ENCODE results near the gene YJU2. TPM values are rescaled to one million over a fixed set of nuclear protein-coding genes. Genes with fewer than 3 reads are reported as not detected.

Gene YJU2
- total and polyA plus RNA-seq, 2 experiments from 2014 or later = 24.7 to 27.5 TPM

DNA sequence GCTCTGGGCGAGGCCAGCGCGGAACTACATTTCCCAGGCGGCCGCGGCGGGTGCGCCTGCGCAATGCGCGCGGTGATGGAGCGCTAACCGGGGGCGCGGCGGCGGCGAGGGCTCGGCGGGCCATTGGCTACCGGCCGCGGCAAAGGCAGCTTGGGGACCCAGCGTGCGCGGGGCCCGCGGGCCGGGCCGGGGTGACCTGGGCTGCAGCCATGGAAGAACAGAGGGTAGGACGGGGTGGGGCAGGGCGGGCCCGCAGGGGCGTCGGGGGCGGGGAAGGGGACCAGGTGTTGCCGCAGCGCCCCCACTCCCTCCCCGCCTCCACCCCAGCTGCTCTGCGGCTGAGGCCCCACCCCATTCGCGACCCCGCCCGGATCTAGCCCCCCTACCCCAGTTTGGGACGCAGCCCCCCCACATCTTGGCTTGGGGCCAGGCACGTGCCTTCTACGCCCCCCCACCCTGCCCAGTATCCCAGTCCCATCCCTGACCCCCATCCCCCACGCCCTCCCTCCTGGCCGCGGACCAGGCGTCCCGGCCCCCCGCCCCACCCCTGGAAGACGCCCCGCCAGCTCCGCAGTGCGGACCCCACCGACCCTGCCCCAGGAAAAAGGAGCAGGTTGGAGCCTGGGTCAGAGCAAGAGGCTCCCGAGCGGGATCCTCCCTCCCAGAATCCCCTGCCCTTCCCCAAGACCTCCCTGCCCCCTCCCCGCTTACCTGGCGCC lies 57.8 kb downstream of the YJU2 start, which contains the start of gene FSD1:
TSS of gene FSD1 (plus strand) at position 61 of the 719 bp plus-strand sequence. CDS start at position 210, 149 bp downstream.
- Histone ChIP-seq H3K36me3 (no peaks in the 10 kb centered on the region), H3K27ac (no peak within 1 kb of the TSS), H3K4me1 (ENCODE audit: low read depth) (peaks cover 6% of the 10 kb centered on the region), H3K27me3 (no peaks in the 10 kb centered on the region), H3K9me3 (ENCODE audit: low read depth) (no peaks in the 10 kb centered on the region), H3K4me3 (peak within 1 kb of the TSS; percentile 57)
- TF ChIP-seq, protein P1, sequence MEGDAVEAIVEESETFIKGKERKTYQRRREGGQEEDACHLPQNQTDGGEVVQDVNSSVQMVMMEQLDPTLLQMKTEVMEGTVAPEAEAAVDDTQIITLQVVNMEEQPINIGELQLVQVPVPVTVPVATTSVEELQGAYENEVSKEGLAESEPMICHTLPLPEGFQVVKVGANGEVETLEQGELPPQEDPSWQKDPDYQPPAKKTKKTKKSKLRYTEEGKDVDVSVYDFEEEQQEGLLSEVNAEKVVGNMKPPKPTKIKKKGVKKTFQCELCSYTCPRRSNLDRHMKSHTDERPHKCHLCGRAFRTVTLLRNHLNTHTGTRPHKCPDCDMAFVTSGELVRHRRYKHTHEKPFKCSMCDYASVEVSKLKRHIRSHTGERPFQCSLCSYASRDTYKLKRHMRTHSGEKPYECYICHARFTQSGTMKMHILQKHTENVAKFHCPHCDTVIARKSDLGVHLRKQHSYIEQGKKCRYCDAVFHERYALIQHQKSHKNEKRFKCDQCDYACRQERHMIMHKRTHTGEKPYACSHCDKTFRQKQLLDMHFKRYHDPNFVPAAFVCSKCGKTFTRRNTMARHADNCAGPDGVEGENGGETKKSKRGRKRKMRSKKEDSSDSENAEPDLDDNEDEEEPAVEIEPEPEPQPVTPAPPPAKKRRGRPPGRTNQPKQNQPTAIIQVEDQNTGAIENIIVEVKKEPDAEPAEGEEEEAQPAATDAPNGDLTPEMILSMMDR (IDR thresholded peaks at IDR 0.05; ENCODE audit: low read depth, low read length) = no peak
- DNase-seq (ENCODE audit: low read depth in 1 of 2, low spot score in 1 of 2) = peak; percentile 71 to 79

DNA sequence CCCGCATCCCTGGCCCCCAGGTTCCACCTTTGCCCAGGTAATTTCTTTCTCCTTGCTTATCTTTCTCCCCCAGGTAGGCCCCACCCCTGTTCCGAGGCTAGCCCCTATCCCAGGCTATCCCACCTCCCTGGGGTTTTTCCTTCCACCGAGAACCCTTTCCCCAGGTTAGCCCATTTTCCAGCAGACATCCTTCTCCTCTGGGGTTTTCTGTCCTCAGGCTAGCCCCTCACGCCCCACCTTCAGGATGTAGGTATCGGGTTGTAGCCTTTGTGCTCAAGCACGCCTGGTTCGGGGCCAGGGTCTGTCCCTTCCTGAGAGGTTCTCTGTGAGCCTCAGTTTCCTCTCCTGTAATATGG lies 58.4 kb downstream of the YJU2 start:
- H3K27ac ChIP-seq = no peak overlapping the region
- no peak overlapping the region for H3K4me3 ChIP-seq
- no peaks in the 10 kb centered on the region for H3K36me3 ChIP-seq
- no peaks in the 10 kb centered on the region for H3K9me3 ChIP-seq (ENCODE audit: low read depth)
- no peaks in the 10 kb centered on the region for H3K27me3 ChIP-seq
- H3K4me1 ChIP-seq (ENCODE audit: low read depth) = peaks cover 6% of the 10 kb centered on the region
- TF ChIP-seq, protein P1 (IDR thresholded peaks at IDR 0.05; ENCODE audit: low read depth, low read length) = no peak
- DNase-seq (ENCODE audit: low read depth in 1 of 2, low spot score in 1 of 2) = no peak

DNA sequence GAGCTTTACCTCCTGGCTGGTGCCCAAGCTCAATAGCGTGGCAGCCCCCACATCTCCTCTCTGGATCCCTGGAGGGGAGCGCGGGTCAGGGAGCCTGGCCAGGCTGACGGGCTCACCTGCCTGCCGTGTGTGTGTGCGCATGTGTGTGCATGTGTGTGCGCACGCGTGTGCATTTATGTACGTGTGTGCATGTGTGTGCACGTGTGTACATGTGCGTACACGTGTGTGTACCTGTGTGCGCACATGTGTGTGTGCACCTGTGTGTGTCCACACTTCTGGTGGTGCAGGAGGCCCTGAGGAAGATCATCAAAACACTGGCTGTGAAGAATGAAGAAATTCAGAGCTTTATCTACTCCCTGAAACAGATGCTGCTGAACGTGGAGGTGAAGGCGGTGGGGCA lies 58.8 kb downstream of the YJU2 start:
- H3K4me1 ChIP-seq (ENCODE audit: low read depth) = peaks cover 6% of the 10 kb centered on the region
- no peaks in the 10 kb centered on the region for H3K27me3 ChIP-seq
- H3K27ac ChIP-seq = no peak overlapping the region
- H3K36me3 ChIP-seq = no peaks in the 10 kb centered on the region
- no peak for DNase-seq (ENCODE audit: low read depth in 1 of 2, low spot score in 1 of 2)
- TF ChIP-seq, protein P1 (IDR thresholded peaks at IDR 0.05; ENCODE audit: low read depth, low read length) = no peak
- no peaks in the 10 kb centered on the region for H3K9me3 ChIP-seq (ENCODE audit: low read depth)
- H3K4me3 ChIP-seq = no peak overlapping the region

DNA sequence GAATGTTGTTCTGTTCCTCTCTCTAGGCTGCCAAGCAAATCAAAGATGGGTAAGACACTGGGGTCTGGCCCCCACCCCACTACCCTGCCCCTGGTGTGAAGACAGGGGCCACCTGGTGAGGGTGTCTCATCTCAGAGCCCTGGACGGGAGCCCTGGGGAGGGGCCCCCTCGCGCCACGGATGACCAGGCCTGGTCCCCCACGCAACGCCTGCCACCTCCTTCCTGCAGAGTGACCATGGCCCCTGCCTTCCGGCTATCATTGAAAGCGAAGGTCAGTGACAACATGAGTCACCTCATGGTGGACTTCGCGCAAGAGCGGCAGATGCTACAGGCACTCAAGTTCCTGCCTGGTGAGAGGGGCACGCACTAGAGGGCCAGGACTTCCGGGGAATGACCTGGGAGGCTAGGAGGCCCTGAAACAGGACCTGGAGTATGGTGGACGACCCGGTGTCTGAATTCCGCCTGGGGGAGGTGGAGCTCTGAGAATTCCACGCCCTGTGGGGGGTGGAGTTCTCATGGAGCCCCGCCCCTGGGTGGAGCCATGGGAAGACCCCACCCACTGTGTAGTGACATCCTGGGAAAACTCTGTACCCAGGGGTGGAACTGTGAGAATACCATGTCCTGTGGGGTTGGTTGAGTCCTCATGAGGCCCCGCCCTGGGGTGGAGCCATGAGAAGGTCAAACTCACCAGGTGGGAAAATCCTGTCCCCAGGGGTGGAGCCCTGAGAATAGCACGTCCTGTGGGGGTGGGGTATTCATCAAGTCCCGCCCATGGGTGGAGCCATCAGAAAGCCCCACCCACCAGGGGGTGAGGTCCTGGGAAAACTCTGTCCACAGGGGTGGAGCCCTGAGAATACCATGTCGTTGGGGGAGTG lies 63.6 kb downstream of the YJU2 start:
- Histone ChIP-seq H3K36me3 (no peaks in the 10 kb centered on the region), H3K27ac (no peak overlapping the region), H3K9me3 (ENCODE audit: low read depth) (no peaks in the 10 kb centered on the region), H3K27me3 (no peaks in the 10 kb centered on the region), H3K4me1 (ENCODE audit: low read depth) (no peaks in the 10 kb centered on the region), H3K4me3 (no peak overlapping the region)
- TF ChIP-seq, protein P1 (IDR thresholded peaks at IDR 0.05; ENCODE audit: low read depth, low read length) = no peak
- no peak for DNase-seq (ENCODE audit: low read depth in 1 of 2, low spot score in 1 of 2)

DNA sequence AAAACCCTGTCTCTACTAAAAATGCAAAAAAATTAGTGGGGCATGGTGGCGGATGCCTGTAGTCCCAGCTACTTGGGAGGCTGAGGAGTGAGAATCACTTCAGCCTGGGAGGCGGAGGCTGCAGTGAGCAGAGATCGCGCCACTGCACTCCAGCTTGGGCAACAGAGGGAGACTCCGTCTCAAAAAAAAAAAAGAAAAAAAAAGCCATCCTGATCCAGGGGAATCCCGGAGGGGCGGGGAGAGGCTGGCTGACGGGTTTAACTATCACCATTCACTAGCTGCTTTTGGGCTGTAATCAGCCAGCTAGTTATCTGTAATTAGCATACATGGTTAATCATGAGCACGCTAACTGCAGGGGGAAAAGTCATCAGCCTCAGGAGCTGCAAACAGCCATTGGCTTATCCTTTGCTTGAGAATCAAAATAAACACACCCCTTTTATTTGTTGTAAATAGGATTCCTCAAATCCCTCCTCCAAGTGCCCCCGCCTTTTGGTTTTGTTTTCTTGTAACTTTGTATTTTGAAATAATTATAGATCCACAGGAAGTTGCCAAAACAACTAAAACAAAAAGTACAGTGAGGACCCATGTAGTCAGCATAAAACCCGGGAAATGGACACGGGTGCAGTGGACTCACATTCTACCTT lies 67.1 kb downstream of the YJU2 start:
- H3K36me3 ChIP-seq = no peaks in the 10 kb centered on the region
- H3K27me3 ChIP-seq = no peaks in the 10 kb centered on the region
- no peak for DNase-seq (ENCODE audit: low read depth in 1 of 2, low spot score in 1 of 2)
- H3K4me3 ChIP-seq = no peak overlapping the region
- H3K27ac ChIP-seq = no peak overlapping the region
- H3K4me1 ChIP-seq (ENCODE audit: low read depth) = no peaks in the 10 kb centered on the region
- TF ChIP-seq, protein P1 (IDR thresholded peaks at IDR 0.05; ENCODE audit: low read depth, low read length) = no peak
- H3K9me3 ChIP-seq (ENCODE audit: low read depth) = no peaks in the 10 kb centered on the region

All from cardiac muscle cell (in vitro differentiated cells and primary cell).